ENCODE data around the gene ZNF587.
"Not testable (repeated sequence)": the region's sequence is repeated elsewhere in the genome, so short reads cannot be mapped to it uniquely, and the experiment has no call there.

Gene ZNF587

DNA sequence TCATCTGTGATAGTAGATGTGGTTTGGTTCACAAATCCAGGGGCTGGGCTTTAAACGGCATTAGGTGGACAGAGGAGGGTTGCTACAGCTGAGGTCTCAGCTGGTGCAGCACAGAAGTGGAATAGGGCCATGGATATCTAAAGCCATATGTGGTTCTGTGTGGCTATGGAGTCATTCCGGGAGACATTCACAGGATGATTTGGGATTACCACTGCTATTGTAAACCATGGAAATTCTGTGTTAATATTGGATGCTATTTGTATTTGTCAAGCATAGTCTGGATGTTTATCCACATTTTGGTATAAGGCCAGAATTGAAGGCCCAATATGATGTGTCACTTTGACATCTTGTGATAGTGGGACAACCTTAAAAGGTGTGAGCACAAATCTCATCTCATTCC is 26.5 kb upstream of the ZNF587 start:
- DNase-seq, ATAC-seq: not testable (repeated sequence)

DNA sequence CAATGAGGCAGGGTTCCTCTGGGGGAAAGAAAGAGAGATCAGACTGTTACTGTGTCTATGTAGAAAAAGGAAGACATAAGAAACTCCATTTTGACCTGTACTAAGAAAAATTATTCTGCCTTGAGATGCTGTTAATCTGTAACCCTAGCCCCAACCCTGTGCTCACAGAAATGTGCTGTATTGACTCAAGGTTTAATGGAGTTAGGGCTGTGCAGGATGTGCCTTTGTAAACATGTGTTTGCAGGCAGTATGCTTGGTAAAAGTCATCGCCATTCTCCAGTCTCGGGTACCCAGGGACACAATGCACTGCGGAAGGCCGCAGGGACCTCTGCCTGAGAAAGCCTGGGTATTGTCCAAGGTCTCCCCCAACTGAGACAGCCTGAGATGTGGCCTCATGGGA is 26.1 kb upstream of the ZNF587 start:
- ATAC-seq, DNase-seq: not testable (repeated sequence)

DNA sequence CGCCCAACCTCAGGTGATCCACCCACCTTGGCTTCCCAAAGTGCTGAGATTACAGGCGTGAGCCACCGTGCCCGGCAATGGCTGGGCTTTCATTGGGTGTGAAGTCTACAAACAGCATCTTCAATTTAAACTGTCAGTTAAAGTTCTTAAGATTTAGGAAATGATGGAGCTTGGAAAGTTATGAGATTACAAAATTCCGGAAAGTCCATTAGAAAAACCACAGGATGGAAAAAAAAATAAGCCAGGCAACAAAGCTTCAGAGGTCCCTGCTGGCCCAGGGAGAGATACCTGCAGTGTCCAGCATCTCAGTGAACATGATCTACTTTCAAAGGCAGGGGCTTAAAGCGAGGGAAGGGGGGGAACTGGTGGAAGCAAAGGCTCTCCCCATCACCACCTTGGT is 24.1 kb upstream of the ZNF587 start:
- no peak for ATAC-seq
- DNase-seq = no peak

DNA sequence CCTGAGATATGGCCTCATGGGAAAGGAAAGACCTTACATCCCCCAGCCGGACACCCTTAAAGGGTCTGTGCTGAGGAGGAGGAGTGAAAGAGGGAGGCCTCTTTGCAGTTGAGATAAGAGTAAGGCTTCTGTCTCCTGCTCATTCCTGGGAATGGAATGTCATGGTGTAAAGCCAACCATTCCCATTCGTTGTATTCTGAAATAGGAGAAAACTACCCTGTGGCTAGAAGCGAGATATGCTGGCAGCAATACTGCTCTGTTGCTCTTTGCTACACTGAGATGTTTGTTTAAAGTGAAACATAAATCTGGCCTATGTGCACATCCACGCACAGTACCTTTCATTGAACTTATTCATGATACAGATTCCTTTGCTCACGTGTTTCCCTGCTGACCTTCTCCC is 20.3 kb upstream of the ZNF587 start:
- DNase-seq = no peak
- no peak for ATAC-seq

DNA sequence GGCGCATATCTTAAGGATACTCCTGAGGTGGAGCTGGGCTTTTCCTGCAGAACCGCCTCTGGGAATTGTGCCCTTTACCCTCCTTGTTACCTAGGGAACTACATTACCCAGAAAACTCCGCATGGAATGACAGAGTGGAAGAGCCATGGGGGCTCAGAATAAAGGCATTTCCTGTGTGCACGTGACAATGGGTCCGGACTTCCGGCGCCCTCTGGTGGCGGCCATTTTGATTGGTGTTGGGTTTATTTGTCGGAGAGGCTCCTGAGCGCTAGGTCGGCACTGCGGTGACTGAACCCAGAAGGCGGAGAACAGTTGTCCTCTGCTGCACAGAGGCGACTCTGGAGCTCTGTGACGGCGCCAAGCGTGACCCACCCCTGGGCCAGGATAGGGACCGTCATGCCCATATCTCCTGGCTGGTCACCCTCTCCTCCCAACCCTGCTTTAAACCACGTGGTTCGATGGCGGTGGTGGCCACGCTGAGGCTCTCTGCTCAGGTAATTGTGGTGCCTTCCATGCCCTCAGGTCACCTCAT is 19.5 kb upstream of the ZNF587 start, which contains the start of gene ZNF587B:
TSS of gene ZNF587B (plus strand) at position 229 of the 532 bp plus-strand sequence. CDS start at position 459, 230 bp downstream.
- DNase-seq (peak; percentile 41), ATAC-seq (no peak)

DNA sequence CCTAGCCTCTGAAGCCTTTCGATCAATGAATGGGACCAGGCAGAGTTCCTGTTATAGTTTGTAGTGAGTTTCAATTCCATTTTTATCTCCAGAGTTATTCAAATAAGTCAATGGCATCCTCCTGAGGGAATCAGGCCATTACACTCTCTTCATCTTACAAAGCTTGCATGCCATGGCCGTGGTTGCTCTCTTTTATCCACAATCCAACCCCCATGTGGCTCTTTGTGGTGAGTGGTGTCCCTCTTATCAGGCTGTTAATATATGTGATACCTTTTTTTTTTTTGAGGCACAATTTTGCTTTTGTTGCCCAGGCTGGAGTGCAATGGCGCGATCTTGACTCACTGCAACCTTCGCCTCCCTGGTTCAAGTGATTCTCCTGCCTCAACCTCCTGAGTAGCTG is 12.7 kb upstream of the ZNF587 start:
- DNase-seq, ATAC-seq: not testable (repeated sequence)

DNA sequence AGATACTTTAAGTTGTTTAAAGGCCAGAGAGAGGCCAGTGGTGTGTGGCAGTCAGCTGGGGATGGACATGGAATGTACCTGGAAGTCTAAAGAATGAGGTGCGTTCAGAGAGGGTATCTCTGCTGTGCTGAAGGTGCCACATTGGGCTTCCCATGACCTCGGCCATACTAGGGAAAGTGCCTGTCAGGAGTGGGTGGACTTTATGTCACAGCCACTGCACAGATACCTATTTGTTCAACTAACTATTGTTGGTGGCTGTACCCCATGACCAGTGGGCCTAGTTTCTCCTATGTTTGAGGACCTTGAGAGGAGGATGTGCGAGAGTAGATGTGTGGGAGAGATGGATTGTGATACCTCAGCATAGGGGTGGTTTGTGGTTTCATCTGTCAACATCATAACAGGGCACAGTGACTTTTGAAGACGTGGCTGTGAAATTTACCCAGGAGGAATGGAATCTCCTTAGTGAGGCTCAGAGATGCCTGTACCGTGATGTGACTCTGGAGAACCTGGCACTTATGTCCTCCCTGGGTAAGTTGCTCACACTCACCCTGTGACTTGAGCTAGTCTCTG is 11.0 kb upstream of the ZNF587 start:
- not testable (repeated sequence) for DNase-seq
- peak; percentile 66 for ATAC-seq

DNA sequence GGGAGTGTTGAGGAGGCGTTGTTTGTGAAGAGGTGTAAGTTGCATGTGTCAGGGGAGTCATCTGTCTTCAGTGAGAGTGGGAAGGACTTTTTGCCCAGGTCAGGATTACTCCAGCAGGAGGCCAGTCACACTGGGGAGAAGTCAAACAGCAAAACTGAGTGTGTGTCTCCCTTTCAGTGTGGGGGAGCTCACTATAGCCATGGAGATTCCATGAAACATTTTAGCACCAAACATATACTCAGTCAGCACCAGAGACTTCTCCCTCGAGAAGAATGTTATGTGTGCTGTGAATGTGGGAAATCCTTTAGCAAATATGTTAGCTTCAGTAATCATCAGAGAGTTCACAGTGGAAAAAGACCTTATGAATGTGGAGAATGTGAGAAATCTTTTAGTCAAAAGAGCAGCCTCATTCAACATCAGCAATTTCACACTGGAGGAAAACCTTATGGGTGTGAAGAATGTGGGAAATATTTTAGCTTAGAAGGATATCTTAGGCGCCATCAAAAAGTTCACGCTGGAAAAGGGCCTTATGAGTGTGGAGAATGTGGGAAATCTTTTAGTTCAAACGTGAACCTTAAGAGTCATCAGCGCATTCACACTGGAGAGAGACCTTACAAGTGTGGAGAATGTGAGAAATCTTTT is 8.4 kb upstream of the ZNF587 start:
- DNase-seq = no peak
- no peak for ATAC-seq

DNA sequence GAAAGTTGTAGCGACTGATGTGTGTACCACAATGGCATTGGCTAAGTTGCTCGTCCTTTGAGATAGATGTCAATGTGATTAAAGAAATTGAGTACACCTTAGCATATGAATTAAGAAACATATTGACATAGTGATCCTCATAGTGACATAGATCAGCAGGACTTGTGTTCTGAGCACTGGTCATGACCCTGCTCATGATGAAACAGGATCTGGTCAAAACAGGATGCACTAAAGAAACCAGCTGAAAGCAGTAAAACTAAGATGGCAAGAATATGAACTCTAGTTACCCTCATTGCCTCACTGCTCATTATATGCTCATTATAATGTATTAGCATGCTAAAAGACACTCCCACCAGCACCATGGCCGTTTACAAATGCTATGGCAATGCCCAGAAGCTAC is 2.5 kb upstream of the ZNF587 start:
- not testable (repeated sequence) for DNase-seq, ATAC-seq

DNA sequence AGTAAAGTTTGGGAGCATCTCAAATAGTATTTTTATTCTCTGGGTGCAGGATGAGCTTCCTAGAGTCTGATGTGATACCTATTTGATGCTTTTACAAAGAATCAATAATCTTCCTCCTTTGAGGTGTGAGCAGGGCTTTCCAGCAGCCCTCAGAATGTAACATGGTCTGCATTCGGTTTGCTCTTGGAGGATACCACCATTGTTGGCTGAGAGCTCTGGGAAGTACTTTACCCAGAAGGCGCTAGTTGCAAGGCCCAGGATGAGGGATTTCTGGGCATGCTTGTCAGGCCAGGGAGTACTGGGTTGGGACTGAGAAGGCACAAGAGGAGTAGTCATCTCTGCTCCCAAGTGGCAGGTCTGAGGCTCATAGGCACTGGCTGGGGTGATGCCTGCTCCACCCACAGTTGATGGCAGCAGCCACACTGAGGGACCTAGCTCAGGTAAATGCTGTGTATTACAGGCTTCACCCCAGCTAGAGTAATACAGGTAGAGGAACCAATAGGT is 445 bp upstream of the ZNF587 start:
- peak; percentile 37 for ATAC-seq
- not testable (repeated sequence) for DNase-seq

DNA sequence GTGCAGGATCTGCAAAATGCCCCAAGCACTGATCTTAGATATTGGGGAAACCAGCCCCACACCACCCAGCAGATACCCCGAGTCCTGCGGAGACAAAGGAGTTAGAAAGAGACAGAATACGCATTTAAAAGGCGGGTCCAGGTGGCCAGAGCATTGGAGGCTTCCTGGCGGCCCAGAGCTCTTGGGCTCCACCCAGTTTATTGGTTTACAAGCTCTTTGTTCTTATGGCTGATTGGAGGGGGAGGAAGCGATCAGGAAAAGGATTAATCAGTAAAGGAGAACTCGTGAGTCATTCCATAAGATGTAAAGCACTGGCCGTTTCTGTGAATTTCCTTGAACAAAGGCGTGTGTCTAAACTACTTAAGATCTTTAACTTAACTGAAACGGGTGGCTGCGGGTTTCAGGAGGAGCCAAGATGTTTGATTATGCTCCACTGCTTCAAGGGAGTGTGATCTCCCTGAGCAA is 926 bp downstream of the ZNF587 start:
- ATAC-seq = no peak
- DNase-seq = peak; percentile 7

DNA sequence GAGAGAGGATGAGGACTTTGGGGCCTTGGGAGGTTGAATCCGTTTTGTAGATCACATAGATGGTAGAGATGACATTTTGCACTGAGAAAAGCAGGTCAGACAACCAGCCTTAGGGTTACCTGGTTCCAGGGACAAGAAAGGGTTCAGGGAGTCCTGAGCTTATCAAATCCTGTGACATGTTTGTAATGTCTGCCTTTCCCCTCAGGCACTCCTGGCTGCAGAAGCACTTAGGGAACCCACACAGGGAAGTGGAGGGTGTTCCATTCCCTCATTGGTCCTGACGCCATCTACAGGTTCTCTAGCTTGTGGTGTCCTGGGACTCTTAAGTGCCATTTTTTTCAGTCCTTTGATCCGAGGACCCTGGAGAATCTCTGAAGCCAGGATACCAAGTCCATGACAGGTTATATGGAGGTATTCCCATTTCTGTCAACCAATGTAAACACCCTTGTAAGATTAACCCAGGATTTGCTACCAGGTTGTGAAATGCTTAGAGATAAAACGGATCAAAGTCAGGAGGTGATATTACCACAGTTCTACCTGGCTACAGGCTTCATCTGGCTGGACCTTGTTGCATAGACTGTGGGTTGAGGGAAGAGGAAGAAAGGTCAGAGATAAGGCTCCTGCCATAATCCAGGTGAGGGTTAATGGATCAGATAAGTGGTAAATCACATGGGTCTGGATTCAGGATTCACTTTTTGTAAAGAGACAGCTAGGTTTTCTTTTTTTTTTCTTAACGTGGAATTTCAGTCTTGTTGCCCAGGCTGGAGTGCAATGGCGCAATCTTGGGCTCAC is 2.3 kb downstream of the ZNF587 start:
- DNase-seq, ATAC-seq: not testable (repeated sequence)

DNA sequence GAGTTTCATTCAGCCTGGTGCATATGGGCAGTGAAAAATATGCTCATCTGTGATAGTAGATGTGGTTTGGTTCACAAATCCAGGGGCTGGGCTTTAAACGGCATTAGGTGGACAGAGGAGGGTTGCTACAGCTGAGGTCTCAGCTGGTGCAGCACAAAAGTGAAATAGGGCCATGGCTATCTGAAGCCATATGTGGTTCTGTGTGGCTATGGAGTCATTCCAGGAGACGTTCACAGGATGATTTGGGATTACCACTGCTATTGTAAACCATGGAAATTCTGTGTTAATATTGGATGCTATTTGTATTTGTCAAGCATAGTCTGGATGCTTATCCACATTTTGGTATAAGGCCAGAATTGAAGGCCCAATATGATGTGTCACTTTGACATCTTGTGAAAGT is 4.5 kb downstream of the ZNF587 start:
- not testable (repeated sequence) for ATAC-seq, DNase-seq

DNA sequence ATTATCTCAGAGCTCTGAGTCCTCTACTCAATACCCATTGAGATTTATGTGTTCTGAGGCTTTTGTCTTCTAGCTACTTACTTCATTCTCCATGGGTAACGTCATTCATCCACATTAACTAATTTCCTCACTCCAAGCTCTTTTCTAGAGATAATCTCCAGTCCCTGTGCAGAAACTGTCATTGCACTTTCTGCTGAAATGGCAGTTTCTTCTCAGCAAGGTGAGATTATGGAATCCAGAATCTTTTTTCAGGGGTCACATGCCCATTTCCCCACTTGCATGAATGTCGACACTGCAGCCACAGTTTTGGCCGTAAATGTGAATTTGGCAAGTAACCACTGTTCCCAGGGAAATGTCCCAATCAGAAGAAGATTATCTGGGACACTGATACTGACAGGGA is 12.7 kb downstream of the ZNF587 start:
- not testable (repeated sequence) for ATAC-seq, DNase-seq

DNA sequence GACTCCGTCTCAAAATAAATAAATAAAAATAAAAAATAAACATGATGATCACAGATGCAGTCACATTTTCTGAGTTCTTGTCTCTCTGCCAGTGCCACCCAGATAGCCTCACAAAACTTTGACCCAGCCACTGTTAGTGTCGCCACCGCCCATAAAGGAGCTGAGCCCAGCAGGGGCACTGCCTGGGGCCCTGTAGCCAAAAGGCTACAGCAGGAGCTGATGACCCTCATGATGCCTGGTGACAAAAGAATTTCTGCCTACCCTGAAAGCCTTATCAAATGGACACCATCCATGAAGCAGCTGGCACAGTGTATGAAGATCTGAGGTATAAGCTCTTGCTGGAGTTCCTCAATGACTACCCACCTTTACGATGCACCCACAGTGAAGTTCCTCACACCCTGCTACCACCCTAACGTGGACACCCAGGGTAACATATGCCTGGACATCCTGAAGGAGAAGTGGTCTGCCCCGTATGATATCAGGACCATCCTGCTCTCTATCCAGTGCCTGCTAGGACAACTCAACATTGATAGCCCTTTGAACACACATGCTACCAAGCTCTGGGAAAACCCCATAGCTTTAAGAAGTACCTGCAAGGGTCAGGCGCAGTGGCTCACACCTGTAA is 18.3 kb downstream of the ZNF587 start:
- ATAC-seq (no peak), DNase-seq (no peak)

DNA sequence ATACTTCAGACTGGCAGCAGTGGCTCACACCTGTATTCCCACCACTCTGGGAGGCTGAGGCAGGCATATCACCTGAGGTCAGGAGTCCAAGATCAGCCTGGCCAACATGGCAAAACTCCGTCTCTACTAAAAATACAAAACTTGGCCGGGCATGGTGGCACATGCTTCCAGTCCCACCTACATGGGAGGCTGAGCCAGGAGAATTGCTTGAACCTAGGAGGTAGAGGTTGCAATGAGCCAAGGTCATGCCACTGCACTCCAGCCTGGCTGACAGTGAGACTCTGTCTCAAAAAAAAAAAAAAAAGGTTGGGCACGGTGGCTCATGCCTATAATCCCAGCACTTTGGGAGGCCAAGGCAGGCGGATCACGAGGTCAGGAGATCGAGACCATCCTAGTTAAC is 20.0 kb downstream of the ZNF587 start:
- not testable (repeated sequence) for DNase-seq, ATAC-seq

DNA sequence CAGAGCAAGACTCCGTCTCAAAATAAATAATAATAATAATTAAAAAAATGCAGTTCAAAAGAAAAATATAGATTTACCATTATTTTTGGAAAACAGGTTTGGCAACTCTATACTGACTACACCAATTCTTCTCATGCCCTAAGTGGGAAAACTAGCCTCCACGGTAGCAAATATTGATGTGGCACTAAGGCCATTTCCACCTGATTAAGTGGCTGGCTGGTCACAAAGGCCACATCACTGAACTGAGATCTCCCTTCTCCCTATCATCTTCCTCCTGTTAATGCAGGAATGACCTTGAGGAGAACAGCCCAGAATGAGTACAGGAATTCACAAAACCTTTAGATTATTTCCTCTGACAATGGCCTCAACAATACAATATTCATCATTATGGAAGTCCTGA is 20.6 kb downstream of the ZNF587 start:
- DNase-seq (no peak), ATAC-seq (no peak)

DNA sequence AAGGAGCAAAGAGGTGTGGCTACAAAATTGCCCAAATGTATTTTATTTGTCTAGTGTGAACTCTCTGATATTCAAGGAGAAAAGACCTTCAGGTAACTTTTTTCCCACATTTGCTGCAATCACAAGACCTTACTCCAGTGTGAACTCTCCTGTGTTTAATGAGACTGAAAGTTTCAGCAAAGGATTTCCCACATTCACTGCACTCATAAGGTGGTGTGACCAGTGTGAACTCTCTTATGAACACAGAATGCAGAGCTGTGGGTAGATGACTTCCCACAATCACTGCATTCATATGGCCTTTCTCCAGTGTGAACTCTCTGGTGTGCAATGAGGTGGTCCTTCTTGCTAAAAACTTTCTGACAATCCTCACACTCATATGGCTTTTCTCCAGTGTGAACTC is 22.8 kb downstream of the ZNF587 start:
- ATAC-seq = no peak
- no peak for DNase-seq

DNA sequence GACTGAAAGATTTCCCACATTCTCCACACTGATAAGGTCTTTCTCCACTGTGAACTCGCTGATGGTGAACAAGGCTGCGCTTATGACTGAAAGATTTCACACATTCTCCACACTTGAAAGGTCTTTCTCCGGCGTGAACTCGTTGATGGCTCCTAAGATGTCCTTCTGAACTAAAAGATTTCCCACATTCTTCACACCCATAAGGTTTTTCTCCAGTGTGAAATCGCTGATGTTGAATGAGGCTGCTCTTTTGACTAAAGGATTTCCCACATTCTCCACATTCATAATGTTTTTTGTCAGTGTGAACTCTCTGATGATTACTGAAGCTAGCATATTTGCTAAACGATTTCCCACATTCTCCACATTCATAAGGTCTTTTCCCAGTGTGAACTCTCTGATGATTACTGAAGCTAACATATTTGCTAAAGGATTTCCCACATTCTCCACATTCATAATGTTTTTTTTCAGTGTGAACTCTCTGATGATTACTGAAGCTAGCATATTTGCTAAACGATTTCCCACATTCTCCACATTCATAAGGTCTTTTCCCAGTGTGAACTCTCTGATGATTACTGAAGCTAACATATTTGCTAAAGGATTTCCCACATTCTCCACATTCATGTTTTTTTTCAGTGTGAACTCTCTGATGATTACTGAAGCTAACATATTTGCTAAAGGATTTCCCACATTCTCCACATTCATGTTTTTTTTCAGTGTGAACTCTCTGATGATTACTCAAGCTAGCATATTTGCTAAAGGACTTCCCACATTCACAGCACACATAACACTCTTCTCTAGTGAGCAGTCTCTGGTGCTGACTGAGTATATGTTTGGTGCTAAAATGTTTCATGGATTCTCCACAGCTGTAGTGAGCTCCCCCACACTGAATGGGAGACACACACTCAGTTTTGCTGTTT is 24.5 kb downstream of the ZNF587 start:
- DNase-seq, ATAC-seq: not testable (repeated sequence)

DNA sequence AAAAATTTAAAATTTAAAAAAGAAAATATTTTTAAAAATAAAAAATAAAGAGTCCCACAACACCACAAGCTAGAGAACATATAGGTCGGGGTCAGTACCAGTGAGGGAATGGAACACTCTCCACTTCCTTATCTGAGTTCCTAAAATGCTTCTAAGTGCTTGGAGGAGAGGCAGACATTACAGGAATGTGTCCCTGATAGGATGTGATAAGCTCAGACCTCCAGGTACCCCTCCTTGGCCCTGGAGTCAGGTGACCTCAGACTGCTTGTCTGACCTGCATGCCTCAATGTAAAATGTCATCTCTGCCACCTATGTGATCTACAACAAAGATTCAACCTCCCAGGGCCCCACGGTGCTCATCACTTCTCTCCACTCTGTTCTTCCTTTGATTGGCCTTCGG is 36.4 kb downstream of the ZNF587 start:
- DNase-seq (no peak), ATAC-seq (no peak)

All from stimulated activated naive CD8-positive, alpha-beta T cell treated with anti-CD3 and anti-CD28 coated beads, Interleukin-15, Interleukin-2, amounts not matched to agents 100 U/mL and 50 U/mL, for 24 hours (primary cell).